ENCODE data around the gene ENOX1. TPM values are rescaled to one million over a fixed set of nuclear protein-coding genes. Genes with fewer than 3 reads are reported as not detected.

Gene ENOX1
- total and polyA plus RNA-seq, 2 donors (not counting 3 experiments of a cell fraction or from before 2014, with no cell fraction given): 0.17 to 0.97 TPM

- Histone ChIP-seq H2AFZ (ENCODE audit: low read depth, low read length) (no peak overlapping the region), H3K4me1 (ENCODE audit: control insufficient read depth, extremely low read depth, insufficient read depth, low read length) (peaks cover 8% of the 10 kb centered on the region), H3K9ac (replicated peaks; ENCODE audit: extremely low read depth, insufficient read depth, low read length) (no peak overlapping the region), H3K4me2 (ENCODE audit: insufficient read depth, low read length) (no peak overlapping the region), H3K27me3 (ENCODE audit: control insufficient read depth in 2 of 2, insufficient read depth in 2 of 2, low read length in 2 of 2) (no peaks in the 10 kb centered on the region), H3K27ac (ENCODE audit: insufficient read depth, low read depth, low read length) (no peak overlapping the region), H3K79me2 (ENCODE audit: control insufficient read depth, insufficient read depth, low read length) (no peaks in the 10 kb centered on the region), H3K9me1 (replicated peaks; ENCODE audit: control insufficient read depth, extremely low read depth, insufficient read depth, low read length) (no peaks in the 10 kb centered on the region), H3K36me3 (ENCODE audit: control insufficient read depth in 2 of 2, extremely low read depth in 1 of 2, insufficient read depth in 2 of 2, low read length in 2 of 2) (no peaks in the 10 kb centered on the region), H3K9me3 (replicated peaks; ENCODE audit: control insufficient read depth, insufficient read depth, low read length) (no peaks in the 10 kb centered on the region), H4K20me1 (replicated peaks; ENCODE audit: control insufficient read depth, extremely low read depth, insufficient read depth, low read length) (no peaks in the 10 kb centered on the region), H3K4me3 (replicated peaks in 1 of 3; ENCODE audit: insufficient read depth in 1 of 3, low read depth in 1 of 3, low read length in 3 of 3) (no peak overlapping the region)
- no TSS peak for BruUV-seq (replicated peaks)
- no peak for FAIRE-seq
- dilution Hi-C loops (cut with MboI; ENCODE audit: extremely low pct_ligation_motif_present, low sequenced_read_pairs): no loop called here
- POLR2A ChIA-PET: no interaction called here
- TF ChIP-seq FOS (IDR thresholded peaks at IDR 0.05; ENCODE audit: borderline replicate concordance, insufficient read depth, low read length): no peak
- TF ChIP-seq EZH2 (IDR thresholded peaks at IDR 0.05; ENCODE audit: borderline replicate concordance, low read depth, low read length, severe bottlenecking): no peak
- no peak for TF ChIP-seq CTCF (IDR thresholded peaks at IDR 0.05; ENCODE audit: extremely low read depth in 1 of 2, insufficient read depth in 1 of 2, low read depth in 1 of 2, low read length in 2 of 2)
- DNase-seq (ENCODE audit: low read depth, low spot score): no peak
- intact Hi-C loops (cut with micrococcal nuclease): no loop called here
- CTCF ChIA-PET: no interaction called here
Measured at GRCh38 chr13:43243711-43244110, 543.1 kb downstream of the ENOX1 start.

GRCh38 chr13:43242040-43242439 lies 544.7 kb downstream of the ENOX1 start:
- peaks cover 8% of the 10 kb centered on the region for H3K4me1 ChIP-seq (ENCODE audit: control insufficient read depth, extremely low read depth, insufficient read depth, low read length)
- no peaks in the 10 kb centered on the region for H3K36me3 ChIP-seq (ENCODE audit: control insufficient read depth in 2 of 2, extremely low read depth in 1 of 2, insufficient read depth in 2 of 2, low read length in 2 of 2)
- no peaks in the 10 kb centered on the region for H3K9me1 ChIP-seq (replicated peaks; ENCODE audit: control insufficient read depth, extremely low read depth, insufficient read depth, low read length)
- H3K79me2 ChIP-seq (ENCODE audit: control insufficient read depth, insufficient read depth, low read length): no peaks in the 10 kb centered on the region
- CTCF ChIA-PET: no interaction called here
- intact Hi-C loops (cut with micrococcal nuclease) (no loop called here), dilution Hi-C loops (cut with MboI; ENCODE audit: extremely low pct_ligation_motif_present, low sequenced_read_pairs) (no loop called here)
- H3K9ac ChIP-seq (replicated peaks; ENCODE audit: extremely low read depth, insufficient read depth, low read length): no peak overlapping the region
- no peaks in the 10 kb centered on the region for H3K9me3 ChIP-seq (replicated peaks; ENCODE audit: control insufficient read depth, insufficient read depth, low read length)
- FAIRE-seq (no peak), DNase-seq (ENCODE audit: low read depth, low spot score) (no peak)
- no peak overlapping the region for H3K4me2 ChIP-seq (ENCODE audit: insufficient read depth, low read length)
- no peak overlapping the region for H3K27ac ChIP-seq (ENCODE audit: insufficient read depth, low read depth, low read length)
- H2AFZ ChIP-seq (ENCODE audit: low read depth, low read length): no peak overlapping the region
- POLR2A ChIA-PET: no interaction called here
- TF ChIP-seq EZH2 (IDR thresholded peaks at IDR 0.05; ENCODE audit: borderline replicate concordance, low read depth, low read length, severe bottlenecking) (no peak), JUN (IDR thresholded peaks at IDR 0.05; ENCODE audit: borderline replicate concordance, insufficient read depth, insufficient read length, low read depth) (no peak), POLR2AphosphoS5 (IDR thresholded peaks at IDR 0.05; ENCODE audit: insufficient read depth, low read depth, low read length) (no peak), CTCF (IDR thresholded peaks at IDR 0.05; ENCODE audit: extremely low read depth in 1 of 2, insufficient read depth in 1 of 2, low read depth in 1 of 2, low read length in 2 of 2) (no peak), GATA2 (IDR thresholded peaks at IDR 0.05; ENCODE audit: insufficient read depth, insufficient read length, low read depth, low read length) (no peak), MAX (IDR thresholded peaks at IDR 0.05; ENCODE audit: insufficient read depth, insufficient read length) (no peak), POLR2A (IDR thresholded peaks at IDR 0.05; ENCODE audit: low read depth, low read length) (no peak), MYC (IDR thresholded peaks at IDR 0.05; ENCODE audit: low read depth, low read length) (no peak), FOS (IDR thresholded peaks at IDR 0.05; ENCODE audit: borderline replicate concordance, insufficient read depth, low read length) (no peak)
- no peak overlapping the region for H3K4me3 ChIP-seq (replicated peaks in 1 of 3; ENCODE audit: insufficient read depth in 1 of 3, low read depth in 1 of 3, low read length in 3 of 3)
- no TSS peak for BruUV-seq (replicated peaks)
- H3K27me3 ChIP-seq (ENCODE audit: control insufficient read depth in 2 of 2, insufficient read depth in 2 of 2, low read length in 2 of 2): no peaks in the 10 kb centered on the region
- H4K20me1 ChIP-seq (replicated peaks; ENCODE audit: control insufficient read depth, extremely low read depth, insufficient read depth, low read length): no peaks in the 10 kb centered on the region
